ENCODE data around the gene MAPKAPK2.

The MAPKAPK2 gene

GRCh38 chr1:206704226-206704625 is 19.5 kb downstream of the MAPKAPK2 start:
- DNase-seq (ENCODE audit: low read depth) = no peak

GRCh38 chr1:206705191-206705590 is 20.5 kb downstream of the MAPKAPK2 start:
- no peak for DNase-seq (ENCODE audit: low read depth)

GRCh38 chr1:206705726-206706297 is 21.1 kb downstream of the MAPKAPK2 start:
- DNase-seq (ENCODE audit: low read depth) = no peak

GRCh38 chr1:206706298-206706791 is 21.6 kb downstream of the MAPKAPK2 start:
- DNase-seq (ENCODE audit: low read depth) = peak; percentile 46

GRCh38 chr1:206706806-206707366 is 22.2 kb downstream of the MAPKAPK2 start:
- DNase-seq (ENCODE audit: low read depth) = no peak

GRCh38 chr1:206708058-206708457 is 23.4 kb downstream of the MAPKAPK2 start:
- DNase-seq (ENCODE audit: low read depth) = no peak

GRCh38 chr1:206708882-206709281 is 24.2 kb downstream of the MAPKAPK2 start:
- no peak for DNase-seq (ENCODE audit: low read depth)

GRCh38 chr1:206709322-206709721 is 24.6 kb downstream of the MAPKAPK2 start:
- DNase-seq (ENCODE audit: low read depth) = no peak

- no peak for DNase-seq (ENCODE audit: low read depth)
Observed at GRCh38 chr1:206709772-206710459, 25.2 kb downstream of the MAPKAPK2 start.

GRCh38 chr1:206710460-206710823 is 25.7 kb downstream of the MAPKAPK2 start:
- DNase-seq (ENCODE audit: low read depth) = no peak

GRCh38 chr1:206713070-206713469 is 28.4 kb downstream of the MAPKAPK2 start:
- no peak for DNase-seq (ENCODE audit: low read depth)

- DNase-seq (ENCODE audit: low read depth) = no peak
Observed at GRCh38 chr1:206713910-206714312, 29.2 kb downstream of the MAPKAPK2 start.

GRCh38 chr1:206714331-206715058 is 29.8 kb downstream of the MAPKAPK2 start:
- DNase-seq (ENCODE audit: low read depth) = no peak

GRCh38 chr1:206715120-206715519 is 30.4 kb downstream of the MAPKAPK2 start:
- DNase-seq (ENCODE audit: low read depth) = no peak

- DNase-seq (ENCODE audit: low read depth) = no peak
Observed at GRCh38 chr1:206715552-206716158, 30.9 kb downstream of the MAPKAPK2 start.

- no peak for DNase-seq (ENCODE audit: low read depth)
Observed at GRCh38 chr1:206716159-206716869, 31.6 kb downstream of the MAPKAPK2 start.

GRCh38 chr1:206716870-206717673 is 32.4 kb downstream of the MAPKAPK2 start:
- no peak for DNase-seq (ENCODE audit: low read depth)

- no peak for DNase-seq (ENCODE audit: low read depth)
Observed at GRCh38 chr1:206717674-206717989, 32.9 kb downstream of the MAPKAPK2 start.

- no peak for DNase-seq (ENCODE audit: low read depth)
Observed at GRCh38 chr1:206719169-206719839, 34.6 kb downstream of the MAPKAPK2 start.

- no peak for DNase-seq (ENCODE audit: low read depth)
Observed at GRCh38 chr1:206721454-206721853, 36.7 kb downstream of the MAPKAPK2 start.

All from activated T-cell treated with anti-CD3 and anti-CD28 coated beads for 24 hours (primary cell).